ENCODE data around the gene SOX9. TPM values are rescaled to one million over a fixed set of nuclear protein-coding genes. Genes with fewer than 3 reads are reported as not detected.

Gene SOX9
- total and polyA plus RNA-seq, 4 donors, result 0.42 to 1.7 (median 0.99) TPM

DNA sequence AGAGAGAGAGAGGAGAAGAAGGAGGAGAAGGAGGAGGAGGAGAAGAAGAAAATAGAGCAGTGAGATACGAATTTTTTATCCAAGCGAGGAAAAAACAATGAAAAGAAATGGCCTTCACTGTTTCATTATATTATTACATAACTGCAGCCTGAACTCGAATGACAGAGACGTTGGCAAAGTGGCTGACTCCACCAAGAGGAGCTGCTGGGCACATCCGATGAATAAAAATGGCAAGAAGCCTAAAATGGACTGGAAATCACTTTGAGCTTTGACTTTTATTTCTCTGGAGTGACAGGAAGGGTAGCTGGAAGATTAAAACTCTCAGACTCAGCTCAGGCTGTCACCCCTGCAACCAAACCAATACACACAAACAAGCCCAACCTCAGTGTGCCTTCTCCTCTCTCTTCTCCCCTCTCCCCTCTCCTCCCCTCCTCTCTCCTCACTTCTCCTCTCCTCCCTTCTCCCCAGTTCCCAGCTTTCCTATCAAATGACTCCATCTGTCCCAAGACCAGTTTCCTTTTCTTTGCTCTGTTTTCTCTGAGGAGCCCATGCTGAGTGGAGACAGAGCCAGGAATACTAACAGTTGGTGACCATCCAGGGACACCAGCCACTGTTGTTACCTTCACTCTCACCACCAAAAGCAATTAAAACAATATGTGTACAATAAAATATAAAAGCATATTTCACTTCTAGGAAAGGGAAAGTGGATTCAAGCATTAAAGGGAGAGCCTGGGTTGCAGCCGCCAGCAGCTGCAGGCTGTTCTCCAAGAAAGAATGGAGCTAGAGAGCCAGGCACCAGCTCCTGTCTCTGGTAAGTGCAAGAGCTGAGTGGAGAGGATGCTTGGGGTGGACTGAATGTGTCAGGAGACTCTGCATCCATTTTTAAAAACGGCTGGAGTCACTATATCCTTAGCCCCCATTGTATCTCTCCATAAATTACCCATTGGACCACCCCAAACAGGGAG is 51.2 kb downstream of the SOX9 start:
- Histone ChIP-seq H3K4me1 (ENCODE audit: control insufficient read depth in 4 of 4, insufficient read depth in 4 of 4, low read length in 3 of 4) (no peaks in the 10 kb centered on the region), H3K9ac (ENCODE audit: low read depth in 1 of 2, low read length in 2 of 2) (no peak overlapping the region), H3K9me3 (ENCODE audit: control insufficient read depth in 4 of 4, low read length in 3 of 4) (no peaks in the 10 kb centered on the region), H3K36me3 (ENCODE audit: control insufficient read depth in 4 of 4, insufficient read depth in 3 of 4, low read depth in 1 of 4, low read length in 3 of 4) (no peaks in the 10 kb centered on the region), H3K27me3 (ENCODE audit: control insufficient read depth in 4 of 4, insufficient read depth in 4 of 4, low read length in 3 of 4) (peaks cover 0 to 6% (median 0%) of the 10 kb centered on the region in 4 donors), H3K27ac (ENCODE audit: low read depth in 1 of 2, low read length in 2 of 2) (no peak overlapping the region), H3K4me3 (ENCODE audit: low read depth in 1 of 3, low read length in 3 of 3) (no peak overlapping the region)
- WGBS, result 48% methylated on average over 7 of the region's 7 CpGs
- no peak for DNase-seq (ENCODE audit: low spot score)
- peak in 1 of 2 donors; percentile 6 for TF ChIP-seq RXRA (IDR thresholded peaks at IDR 0.05)
- peak in 1 of 2 donors; percentile 12 for TF ChIP-seq RAD21 (IDR thresholded peaks at IDR 0.05)
- no peak for TF ChIP-seq FOXA2 (IDR thresholded peaks at IDR 0.05)

GRCh38 chr17:72173499-72174116 is 52.8 kb downstream of the SOX9 start:
- H3K36me3 ChIP-seq (ENCODE audit: control insufficient read depth in 4 of 4, insufficient read depth in 3 of 4, low read depth in 1 of 4, low read length in 3 of 4), result no peaks in the 10 kb centered on the region
- no peaks in the 10 kb centered on the region for H3K4me1 ChIP-seq (ENCODE audit: control insufficient read depth in 4 of 4, insufficient read depth in 4 of 4, low read length in 3 of 4)
- H3K9ac ChIP-seq (ENCODE audit: low read depth in 1 of 2, low read length in 2 of 2), result no peak overlapping the region
- H3K9me3 ChIP-seq (ENCODE audit: control insufficient read depth in 4 of 4, low read length in 3 of 4), result no peaks in the 10 kb centered on the region
- H3K27ac ChIP-seq (ENCODE audit: low read depth in 1 of 2, low read length in 2 of 2), result no peak overlapping the region
- 40% methylated on average over 9 of the region's 9 CpGs for WGBS
- peaks cover 0 to 2% (median 0%) of the 10 kb centered on the region in 4 donors for H3K27me3 ChIP-seq (ENCODE audit: control insufficient read depth in 4 of 4, insufficient read depth in 4 of 4, low read length in 3 of 4)
- TF ChIP-seq, protein P1, sequence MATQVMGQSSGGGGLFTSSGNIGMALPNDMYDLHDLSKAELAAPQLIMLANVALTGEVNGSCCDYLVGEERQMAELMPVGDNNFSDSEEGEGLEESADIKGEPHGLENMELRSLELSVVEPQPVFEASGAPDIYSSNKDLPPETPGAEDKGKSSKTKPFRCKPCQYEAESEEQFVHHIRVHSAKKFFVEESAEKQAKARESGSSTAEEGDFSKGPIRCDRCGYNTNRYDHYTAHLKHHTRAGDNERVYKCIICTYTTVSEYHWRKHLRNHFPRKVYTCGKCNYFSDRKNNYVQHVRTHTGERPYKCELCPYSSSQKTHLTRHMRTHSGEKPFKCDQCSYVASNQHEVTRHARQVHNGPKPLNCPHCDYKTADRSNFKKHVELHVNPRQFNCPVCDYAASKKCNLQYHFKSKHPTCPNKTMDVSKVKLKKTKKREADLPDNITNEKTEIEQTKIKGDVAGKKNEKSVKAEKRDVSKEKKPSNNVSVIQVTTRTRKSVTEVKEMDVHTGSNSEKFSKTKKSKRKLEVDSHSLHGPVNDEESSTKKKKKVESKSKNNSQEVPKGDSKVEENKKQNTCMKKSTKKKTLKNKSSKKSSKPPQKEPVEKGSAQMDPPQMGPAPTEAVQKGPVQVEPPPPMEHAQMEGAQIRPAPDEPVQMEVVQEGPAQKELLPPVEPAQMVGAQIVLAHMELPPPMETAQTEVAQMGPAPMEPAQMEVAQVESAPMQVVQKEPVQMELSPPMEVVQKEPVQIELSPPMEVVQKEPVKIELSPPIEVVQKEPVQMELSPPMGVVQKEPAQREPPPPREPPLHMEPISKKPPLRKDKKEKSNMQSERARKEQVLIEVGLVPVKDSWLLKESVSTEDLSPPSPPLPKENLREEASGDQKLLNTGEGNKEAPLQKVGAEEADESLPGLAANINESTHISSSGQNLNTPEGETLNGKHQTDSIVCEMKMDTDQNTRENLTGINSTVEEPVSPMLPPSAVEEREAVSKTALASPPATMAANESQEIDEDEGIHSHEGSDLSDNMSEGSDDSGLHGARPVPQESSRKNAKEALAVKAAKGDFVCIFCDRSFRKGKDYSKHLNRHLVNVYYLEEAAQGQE (IDR thresholded peaks at IDR 0.05), result no peak
- no peak overlapping the region for H3K4me3 ChIP-seq (ENCODE audit: low read depth in 1 of 3, low read length in 3 of 3)
- no peak for DNase-seq (ENCODE audit: low spot score)

DNA sequence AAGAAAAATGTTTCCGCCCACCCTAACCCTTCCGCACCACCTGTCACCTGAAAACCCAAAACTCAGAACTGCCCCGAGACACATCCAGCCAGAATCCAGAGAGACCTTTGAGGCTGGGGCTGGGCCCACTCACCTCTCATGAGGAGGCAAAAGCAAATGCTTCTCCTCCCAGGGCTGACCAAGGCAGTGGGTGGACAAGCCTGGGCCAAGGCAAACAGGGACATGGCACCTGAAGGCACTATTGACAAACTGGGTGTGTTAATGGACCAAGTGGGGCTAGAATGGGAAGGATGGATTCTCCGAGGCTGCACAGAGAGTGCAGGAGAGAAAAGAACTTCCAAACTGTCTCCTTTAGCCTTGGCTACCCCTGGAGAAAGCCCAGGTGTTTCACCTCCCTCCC is 54.4 kb downstream of the SOX9 start:
- WGBS, result 89% methylated on average over 4 of the region's 4 CpGs
- DNase-seq (ENCODE audit: low spot score), result no peak
- H3K4me1 ChIP-seq (ENCODE audit: control insufficient read depth in 4 of 4, insufficient read depth in 4 of 4, low read length in 3 of 4), result no peaks in the 10 kb centered on the region
- no peaks in the 10 kb centered on the region for H3K36me3 ChIP-seq (ENCODE audit: control insufficient read depth in 4 of 4, insufficient read depth in 3 of 4, low read depth in 1 of 4, low read length in 3 of 4)
- H3K9ac ChIP-seq (ENCODE audit: low read depth in 1 of 2, low read length in 2 of 2), result no peak overlapping the region
- H3K9me3 ChIP-seq (ENCODE audit: control insufficient read depth in 4 of 4, low read length in 3 of 4), result no peaks in the 10 kb centered on the region
- H3K27me3 ChIP-seq (ENCODE audit: control insufficient read depth in 4 of 4, insufficient read depth in 4 of 4, low read length in 3 of 4), result peaks cover 0 to 2% (median 0%) of the 10 kb centered on the region in 4 donors
- no peak for TF ChIP-seq ATF3 (IDR thresholded peaks at IDR 0.05)
- H3K27ac ChIP-seq (ENCODE audit: low read depth in 1 of 2, low read length in 2 of 2), result no peak overlapping the region
- no peak overlapping the region for H3K4me3 ChIP-seq (ENCODE audit: low read depth in 1 of 3, low read length in 3 of 3)
